Endothelial cell of umbilical vein (primary cell): ENCODE measurements around the gene PLEKHG3. TPM values are rescaled to one million over a fixed set of nuclear protein-coding genes. Genes with fewer than 3 reads are reported as not detected.
A peak's percentile ranks its signal among the peaks of the same experiment; 100 is the strongest.

ENCODE experiments used
- BruUV-seq: library from RNA; stranded (reverse); fragments of 400-500 nt; replicated peaks from 2 replicates; lab custom pipeline; 2021; lab: Mats Ljungman, UMichigan
- CTCF ChIA-PET: fragments of 300-600, 350-600 bp; sonication (Branson Sonifier 250); formaldehyde crosslinking; loops from one replicate; lab custom pipeline; 2021; ENCODE audit warnings: antibody characterized with exemption, inconsistent platforms; lab: Charles Lee
- POLR2A ChIA-PET: fragments of 300-600, 350-600 bp; sonication (Branson Sonifier 250); formaldehyde crosslinking; loops from one replicate; lab custom pipeline; 2021; ENCODE audit warnings: antibody characterized with exemption, inconsistent platforms; lab: Charles Lee
- DNase-seq: peaks from one replicate; pipeline ENCODE4 v3.0.0-alpha.2; 2011; ENCODE audit warnings: low read depth, low spot score
- FAIRE-seq: peaks from 2 replicates; lab custom pipeline; 2011; peaks lifted over from hg19 to GRCh38; lab: Jason Lieb, UNC
- H2AFZ ChIP-seq: 2 replicates; pipeline ENCODE4 v1.6.0; 2012; ENCODE audit warnings: low read depth, low read length, control low read depth, inconsistent platforms
- H3K27ac ChIP-seq: 2 replicates; pipeline ENCODE4 v1.5.1; 2011; ENCODE audit warnings: low read depth, mild to moderate bottlenecking, control low read depth, low read length, moderate library complexity; ENCODE audit not compliant: insufficient read depth
- H3K27me3 ChIP-seq, 2 experiments: 2 replicates each; pipeline versions ENCODE4 v1.6.0 to v1.6.1; 2011; ENCODE audit warnings: low read length in 2 of 2, mixed read lengths in 1 of 2; ENCODE audit not compliant: control insufficient read depth in 2 of 2, insufficient read depth in 2 of 2
- H3K36me3 ChIP-seq, 2 experiments: 2 replicates in 1 of 2; 3 replicates in 1 of 2; pipeline ENCODE4 v1.5.1; 2011; ENCODE audit warnings: low read length in 2 of 2, mild to moderate bottlenecking in 1 of 2, moderate library complexity in 1 of 2; ENCODE audit not compliant: control insufficient read depth in 2 of 2, insufficient read depth in 2 of 2; ENCODE audit errors: extremely low read depth in 1 of 2
- H3K4me1 ChIP-seq: 3 replicates; pipeline ENCODE4 v1.5.1; 2011; ENCODE audit warnings: mild to moderate bottlenecking, low read length; ENCODE audit not compliant: control insufficient read depth, insufficient read depth; ENCODE audit errors: extremely low read depth
- H3K4me2 ChIP-seq: 2 replicates; pipeline ENCODE4 v1.6.1; 2011; ENCODE audit warnings: low read length, control low read depth, mixed read lengths; ENCODE audit not compliant: insufficient read depth
- H3K4me3 ChIP-seq, 3 experiments: fragments of 200-600 bp in 1 of 3; sonication (generic), shearing (Covaris generic) in 1 of 3; replicated peaks in 1 of 3; 2 replicates each; pipeline ENCODE4 v1.5.1; 2011 to 2016; ENCODE audit warnings: control low read depth in 3 of 3, low read length in 3 of 3, mild to moderate bottlenecking in 2 of 3, inconsistent platforms in 1 of 3, low read depth in 1 of 3, moderate library complexity in 1 of 3; ENCODE audit not compliant: insufficient read depth in 1 of 3
- H3K79me2 ChIP-seq: 2 replicates; pipeline ENCODE4 v1.6.0; 2012; ENCODE audit warnings: low read length, inconsistent platforms; ENCODE audit not compliant: control insufficient read depth, insufficient read depth
- H3K9ac ChIP-seq: replicated peaks from 2 replicates; pipeline ENCODE3; 2011; ENCODE audit warnings: low read length, control low read depth; ENCODE audit not compliant: insufficient read depth; ENCODE audit errors: extremely low read depth
- H3K9me1 ChIP-seq: replicated peaks from 3 replicates; pipeline ENCODE4 v1.6.0; 2011; ENCODE audit warnings: mild to moderate bottlenecking, low read length; ENCODE audit not compliant: control insufficient read depth, insufficient read depth; ENCODE audit errors: extremely low read depth
- H3K9me3 ChIP-seq: replicated peaks from 2 replicates; pipeline ENCODE4 v1.5.1; 2012; ENCODE audit warnings: low read length, inconsistent platforms; ENCODE audit not compliant: control insufficient read depth, insufficient read depth
- H4K20me1 ChIP-seq: replicated peaks from 2 replicates; pipeline ENCODE3; 2011; ENCODE audit warnings: mild to moderate bottlenecking, low read length; ENCODE audit not compliant: control insufficient read depth, insufficient read depth; ENCODE audit errors: extremely low read depth
- EZH2 ChIP-seq: IDR thresholded peaks from 2 replicates; pipeline ENCODE4 v1.6.1; 2012; ENCODE audit warnings: borderline replicate concordance, low read depth, mild to moderate bottlenecking, moderate library complexity, low read length, inconsistent platforms; ENCODE audit not compliant: severe bottlenecking
- FOS ChIP-seq: IDR thresholded peaks from 2 replicates; pipeline ENCODE4 v1.6.1; 2011; ENCODE audit warnings: mild to moderate bottlenecking, low read length, moderate library complexity, borderline replicate concordance; ENCODE audit not compliant: insufficient read depth
- JUN ChIP-seq: IDR thresholded peaks from 2 replicates; pipeline ENCODE4 v1.6.1; 2011; ENCODE audit warnings: borderline replicate concordance, low read depth; ENCODE audit not compliant: insufficient read length, insufficient read depth
- MYC ChIP-seq: IDR thresholded peaks from one replicate; pipeline ENCODE4 v1.6.1; 2011; ENCODE audit warnings: mild to moderate bottlenecking, low read depth, low read length
- POLR2A ChIP-seq: IDR thresholded peaks from 2 replicates; pipeline ENCODE4 v1.6.1; 2012; ENCODE audit warnings: low read depth, mild to moderate bottlenecking, control low read depth, low read length
- POLR2AphosphoS5 ChIP-seq: IDR thresholded peaks from 2 replicates; pipeline ENCODE4 v1.6.1; 2012; ENCODE audit warnings: low read depth, mild to moderate bottlenecking, control low read depth, low read length, moderate library complexity; ENCODE audit not compliant: insufficient read depth
- dilution Hi-C: fragments of 300-500 bp; cut with MboI; formaldehyde crosslinking; loops from one replicate; pipeline ENCODE4 v1.15.0; 2019; ENCODE audit warnings: low sequenced_read_pairs; ENCODE audit not compliant: extremely low pct_ligation_motif_present
- intact Hi-C: fragments of 100-400 bp; cut with micrococcal nuclease; formaldehyde crosslinking; loops from one replicate; pipeline ENCODE4 v1.10.0; 2022
- polyA plus RNA-seq, 4 experiments: library from polyadenylated mRNA; depleted of rRNA in 3 of 4; stranded (reverse) in 3 of 4; unstranded in 1 of 4; fragments of >200 nt; gene quantifications; 2 replicates each; pipeline versions ENCODE4 v1.2.1 to v1.2.3, GENCODE V29; 2011 to 2012; ENCODE audit warnings: missing spikeins in 1 of 4
- total RNA-seq: library from RNA; stranded (reverse); gene quantifications from 2 replicates; pipeline ENCODE4 v1.2.3, GENCODE V29; 2021
- TF ChIP-seq, protein P1 (sequence below): IDR thresholded peaks from 2 replicates; pipeline ENCODE4 v1.6.1; 2011; ENCODE audit not compliant: insufficient read depth, insufficient read length

Gene PLEKHG3
- total and polyA plus RNA-seq, 2 donors (not counting 3 experiments of a cell fraction or from before 2014, with no cell fraction given), result 6.6 to 8.0 TPM

DNA sequence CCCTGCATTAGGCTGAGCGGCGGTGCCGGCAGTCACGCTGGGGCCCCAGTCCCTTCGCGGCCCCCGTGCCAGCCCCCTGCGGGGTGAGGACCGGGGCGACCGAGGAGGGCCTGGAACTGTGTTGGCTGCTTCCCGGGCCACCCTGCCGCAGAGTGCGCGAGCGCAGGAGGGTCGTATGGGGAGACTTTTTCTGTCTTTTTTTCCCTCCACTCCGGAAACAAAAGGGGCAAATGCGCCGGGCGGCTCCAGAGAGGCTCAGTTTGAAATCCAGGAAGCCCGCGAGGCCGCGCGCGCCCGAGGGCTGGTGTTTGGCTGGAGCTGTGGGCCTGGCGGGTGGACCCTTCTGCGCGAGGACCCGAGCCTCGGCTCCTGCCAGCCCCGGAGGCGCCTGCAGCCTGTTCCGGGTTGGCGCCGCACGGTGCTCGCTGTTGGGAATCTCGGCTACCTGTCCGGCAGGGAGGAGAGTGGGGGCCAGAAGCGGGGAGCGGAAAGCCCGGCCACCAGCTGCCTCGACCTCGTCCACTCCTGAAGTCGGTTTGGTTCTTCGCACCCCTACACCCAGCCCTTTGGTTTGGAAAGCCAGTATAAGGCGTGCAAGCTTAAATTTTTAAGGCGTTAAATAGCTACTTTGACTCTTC, 638 bp downstream of the PLEKHG3 start:
- peaks cover 18 to 35% of the 10 kb centered on the region in 2 experiments for H3K27me3 ChIP-seq
- BruUV-seq, result TSS peak; percentile 19
- POLR2A ChIA-PET, result interaction anchor here (1.2 kb wide), 1 partner anchor 165 kb away, joined by 3 read pairs; the partner anchor contains the start of gene HSPA2
- peaks cover 21% of the 10 kb centered on the region for H3K4me1 ChIP-seq
- H3K9me3 ChIP-seq, result no peaks in the 10 kb centered on the region
- H3K9me1 ChIP-seq, result no peaks in the 10 kb centered on the region
- no peak for DNase-seq
- peak; percentile 26 for FAIRE-seq
- no peaks in the 10 kb centered on the region for H3K36me3 ChIP-seq
- TF ChIP-seq, protein P1, sequence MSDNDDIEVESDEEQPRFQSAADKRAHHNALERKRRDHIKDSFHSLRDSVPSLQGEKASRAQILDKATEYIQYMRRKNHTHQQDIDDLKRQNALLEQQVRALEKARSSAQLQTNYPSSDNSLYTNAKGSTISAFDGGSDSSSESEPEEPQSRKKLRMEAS, result no peak
- no peak for TF ChIP-seq FOS
- no peak for TF ChIP-seq JUN
- TF ChIP-seq POLR2AphosphoS5, result no peak
- TF ChIP-seq EZH2, result no peak
- TF ChIP-seq POLR2A, result no peak
- no peak for TF ChIP-seq MYC
- H3K4me3 ChIP-seq, result peak overlapping the region; percentile 78 to 94 (median 84)
- peak overlapping the region; percentile 0 for H3K27ac ChIP-seq
- no peaks in the 10 kb centered on the region for H4K20me1 ChIP-seq
- intact Hi-C loops, result loop anchor here (2.0 kb wide), 1 partner anchor 58 kb away; no protein-coding TSS in a partner anchor
- dilution Hi-C loops, result no loop called here
- H3K79me2 ChIP-seq, result peaks cover 5% of the 10 kb centered on the region
- peak overlapping the region; percentile 67 for H3K9ac ChIP-seq
- peak overlapping the region; percentile 76 for H2AFZ ChIP-seq
- H3K4me2 ChIP-seq, result peak overlapping the region; percentile 90
- CTCF ChIA-PET, result interaction anchor here (0.9 to 2.1 kb wide), 9 partner anchors 9 to 60 kb away, joined by 3 to 9 read pairs (median 3); no protein-coding TSS in a partner anchor
